ENCODE measurements around the gene SNAP25. TPM values are rescaled to one million over a fixed set of nuclear protein-coding genes. Genes with fewer than 3 reads are reported as not detected.

SNAP25 gene
- total RNA-seq, 2 donors from 2014 or later, result 0.74 to 9.3 TPM

GRCh38 chr20:10180651-10181235, 37.9 kb upstream of the SNAP25 start:
- Histone ChIP-seq H3K4me1 (no peaks in the 10 kb centered on the region), H3K27me3 (no peaks in the 10 kb centered on the region), H3K36me3 (no peaks in the 10 kb centered on the region), H3K27ac (no peak overlapping the region), H3K9me3 (peaks cover 0 to 3% of the 10 kb centered on the region in 2 donors), H3K4me3 (no peak overlapping the region)
- no peak for DNase-seq (ENCODE audit: low spot score)
- no peak for TF ChIP-seq CTCF (IDR thresholded peaks at IDR 0.05)

- Histone ChIP-seq H3K36me3 (no peaks in the 10 kb centered on the region), H3K27ac (no peak overlapping the region), H3K9me3 (peaks cover 0 to 5% of the 10 kb centered on the region in 2 donors), H3K4me1 (no peaks in the 10 kb centered on the region), H3K27me3 (no peaks in the 10 kb centered on the region), H3K4me3 (no peak overlapping the region)
- no peak for DNase-seq (ENCODE audit: low spot score)
- no peak for TF ChIP-seq CTCF (IDR thresholded peaks at IDR 0.05)
Observed at GRCh38 chr20:10185741-10186558, 32.7 kb upstream of the SNAP25 start.

GRCh38 chr20:10190456-10190855, 28.2 kb upstream of the SNAP25 start:
- H3K9me3 ChIP-seq, result peaks cover 0 to 9% of the 10 kb centered on the region in 2 donors
- no peak for TF ChIP-seq CTCF (IDR thresholded peaks at IDR 0.05)
- no peaks in the 10 kb centered on the region for H3K4me1 ChIP-seq
- DNase-seq (ENCODE audit: low spot score), result no peak
- no peaks in the 10 kb centered on the region for H3K27me3 ChIP-seq
- H3K4me3 ChIP-seq, result no peak overlapping the region
- H3K27ac ChIP-seq, result no peak overlapping the region
- H3K36me3 ChIP-seq, result no peaks in the 10 kb centered on the region

GRCh38 chr20:10192171-10192570, 26.5 kb upstream of the SNAP25 start:
- no peak overlapping the region for H3K27ac ChIP-seq

GRCh38 chr20:10194166-10194565, 24.5 kb upstream of the SNAP25 start:
- no peaks in the 10 kb centered on the region for H3K4me1 ChIP-seq
- peaks cover 0 to 4% of the 10 kb centered on the region in 2 donors for H3K9me3 ChIP-seq
- no peaks in the 10 kb centered on the region for H3K27me3 ChIP-seq
- no peak overlapping the region for H3K27ac ChIP-seq
- no peak for TF ChIP-seq CTCF (IDR thresholded peaks at IDR 0.05)
- no peaks in the 10 kb centered on the region for H3K36me3 ChIP-seq
- H3K4me3 ChIP-seq, result no peak overlapping the region
- no peak for DNase-seq (ENCODE audit: low spot score)

More at GRCh38 chr20:10192171-10192570, 26.5 kb upstream of the SNAP25 start:
- Histone ChIP-seq H3K27me3 (no peaks in the 10 kb centered on the region), H3K4me1 (no peaks in the 10 kb centered on the region), H3K36me3 (no peaks in the 10 kb centered on the region), H3K4me3 (no peak overlapping the region), H3K9me3 (peaks cover 0 to 4% of the 10 kb centered on the region in 2 donors)
- DNase-seq (ENCODE audit: low spot score), result no peak
- TF ChIP-seq CTCF (IDR thresholded peaks at IDR 0.05), result no peak
